HTERT RPE-1 (cell line): ENCODE data around the gene DCUN1D4.
"Not testable (repeated sequence)": the region's sequence is repeated elsewhere in the genome, so short reads cannot be mapped to it uniquely, and the experiment has no call there.

Experiments used
- in situ Hi-C: fragments of 300-500 bp; cut with MboI; formaldehyde crosslinking; loops from 4 replicates; pipeline ENCODE4 v1.14.3; 2020; ENCODE audit warnings: low sequenced_read_pairs

Gene DCUN1D4

DNA sequence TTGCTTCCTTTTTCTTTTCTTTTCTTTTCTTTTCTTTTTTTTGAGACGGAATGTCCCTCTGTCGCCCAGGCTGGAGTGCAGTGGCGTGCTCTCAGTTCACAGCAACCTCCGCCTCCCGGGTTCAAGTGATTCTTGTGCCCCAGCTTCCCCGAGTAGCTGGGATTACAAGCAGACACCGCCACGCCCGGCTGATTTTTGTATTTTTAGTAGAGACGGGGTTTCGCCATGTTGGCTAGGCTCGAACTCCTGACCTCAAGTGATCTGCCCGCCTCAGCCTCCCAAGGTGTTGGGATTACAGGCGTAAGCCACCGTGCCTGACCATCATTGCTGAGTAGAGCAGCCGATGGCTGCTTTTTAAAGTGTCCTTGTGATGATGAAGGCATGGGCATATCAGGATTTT is 50.4 kb downstream of the DCUN1D4 start:
- in situ Hi-C loops, result not testable (repeated sequence)

GRCh38 chr4:51894059-51894645 is 51.2 kb downstream of the DCUN1D4 start:
- in situ Hi-C loops, result no loop called here

DNA sequence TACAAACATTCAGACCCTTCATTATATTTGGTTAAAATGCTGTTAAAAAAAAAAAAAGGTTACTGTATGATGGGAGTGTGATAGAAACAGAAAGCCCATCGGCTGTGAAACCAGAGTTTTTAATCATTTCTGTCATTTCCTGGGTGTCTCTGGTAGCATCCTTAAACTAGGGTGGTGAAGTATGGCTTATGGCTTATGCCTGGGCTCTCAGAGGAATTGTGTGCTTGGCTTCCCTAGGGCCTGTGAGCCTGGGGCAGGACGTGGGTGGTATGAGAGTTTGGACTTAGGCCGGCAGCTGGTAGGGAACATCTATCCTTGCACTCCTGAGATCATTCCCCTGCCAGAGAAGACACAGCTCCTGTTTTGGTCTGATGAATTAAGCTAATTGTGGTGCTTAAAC is 52.2 kb downstream of the DCUN1D4 start:
- in situ Hi-C loops, result no loop called here

GRCh38 chr4:51895816-51896408 is 53.0 kb downstream of the DCUN1D4 start:
- in situ Hi-C loops, result no loop called here

- in situ Hi-C loops, result no loop called here
Observed at GRCh38 chr4:51901363-51901762, 58.4 kb downstream of the DCUN1D4 start.

DNA sequence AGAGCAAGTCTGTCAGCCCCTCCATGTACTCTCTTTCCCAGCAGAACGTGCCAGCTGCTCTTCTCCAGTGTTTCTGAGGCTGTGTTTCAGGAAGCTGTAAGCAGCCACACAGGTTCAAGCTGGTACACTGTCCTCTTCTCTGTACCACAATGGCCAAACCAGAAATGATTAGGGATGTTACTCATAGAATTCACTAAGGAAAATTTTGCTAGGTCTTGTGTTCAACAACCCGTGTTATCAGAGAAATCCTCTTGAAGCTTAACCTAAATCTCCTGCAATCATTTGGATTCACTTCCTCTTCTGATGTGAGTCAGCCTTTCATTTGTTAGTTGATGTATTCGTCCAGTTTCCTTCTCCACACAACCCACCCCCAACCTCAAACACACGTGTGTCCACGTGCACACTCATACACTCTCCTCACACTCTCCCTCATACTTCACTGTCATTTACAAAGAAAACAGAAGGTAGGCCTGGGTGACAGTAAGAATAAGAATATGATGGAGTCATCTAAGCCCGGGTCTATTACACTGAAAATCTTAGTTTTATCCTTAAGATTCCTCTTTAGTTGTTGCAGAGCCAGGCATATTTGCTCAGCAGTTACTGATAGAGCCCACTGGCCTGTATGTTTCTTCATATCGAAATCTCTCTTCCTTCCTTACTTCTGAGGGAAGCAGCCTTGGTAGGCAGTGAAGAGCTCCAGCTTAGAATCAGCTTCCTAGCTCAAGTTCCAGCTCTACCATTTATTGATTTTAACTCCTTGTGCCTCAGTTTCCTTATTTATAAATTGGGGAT is 63.4 kb downstream of the DCUN1D4 start:
- in situ Hi-C loops, result no loop called here

DNA sequence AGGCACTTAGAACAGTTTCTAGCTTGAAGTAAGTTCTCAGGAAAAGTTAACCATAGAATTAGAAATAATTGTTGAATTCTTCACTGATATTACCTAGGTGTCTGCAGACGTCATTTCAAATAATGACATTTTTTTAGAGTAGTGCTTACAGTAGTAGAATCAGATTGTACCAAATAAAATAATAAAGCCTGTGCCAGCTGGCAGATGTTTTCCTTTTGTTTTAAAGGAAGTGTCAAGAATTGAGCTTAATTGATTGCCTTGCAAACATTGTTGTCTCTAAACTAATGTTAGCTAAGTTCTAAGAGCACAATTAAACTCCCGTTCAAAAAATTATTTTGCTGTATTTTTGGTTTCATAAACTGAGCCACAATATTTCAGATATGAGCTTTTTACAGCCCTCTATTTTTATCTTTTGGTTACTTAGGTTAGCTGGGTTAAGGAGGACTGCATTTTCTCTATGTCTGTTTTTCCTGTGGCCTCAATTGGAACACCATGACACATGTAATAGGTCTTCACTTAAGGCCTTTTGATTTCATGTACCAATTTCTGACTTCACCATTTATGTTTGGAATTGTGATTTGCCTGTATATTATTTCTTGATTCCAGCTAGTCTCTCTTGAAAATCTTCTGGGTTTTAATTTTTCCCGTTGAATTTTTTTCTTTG is 64.2 kb downstream of the DCUN1D4 start:
- in situ Hi-C loops, result no loop called here

DNA sequence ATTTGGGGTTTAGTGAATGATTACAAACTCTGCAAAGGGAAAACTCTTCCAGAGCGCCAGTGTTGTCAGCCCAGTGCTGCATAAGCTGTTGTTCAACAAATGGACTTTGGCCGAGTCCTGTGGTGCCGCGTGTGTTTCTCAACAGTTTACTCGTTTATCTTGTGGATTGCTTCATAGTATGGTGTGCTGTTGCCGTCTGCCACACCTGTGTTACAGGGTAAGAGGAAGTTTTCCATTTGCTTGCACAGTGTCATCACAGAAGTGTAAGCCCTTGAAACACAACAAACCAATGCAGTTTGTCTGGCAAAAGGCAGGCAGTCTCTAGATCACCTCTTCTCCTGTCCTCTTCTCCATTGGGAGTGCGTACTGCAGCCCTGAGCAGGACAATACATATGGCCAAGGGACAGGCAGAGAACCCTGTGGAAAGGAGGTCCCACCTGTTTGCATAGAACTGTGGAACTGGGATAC is 66.3 kb downstream of the DCUN1D4 start:
- in situ Hi-C loops, result no loop called here

GRCh38 chr4:51918251-51918650 is 75.3 kb downstream of the DCUN1D4 start:
- in situ Hi-C loops, result no loop called here

- in situ Hi-C loops, result no loop called here
Observed at GRCh38 chr4:51923343-51923742, 80.4 kb downstream of the DCUN1D4 start.

DNA sequence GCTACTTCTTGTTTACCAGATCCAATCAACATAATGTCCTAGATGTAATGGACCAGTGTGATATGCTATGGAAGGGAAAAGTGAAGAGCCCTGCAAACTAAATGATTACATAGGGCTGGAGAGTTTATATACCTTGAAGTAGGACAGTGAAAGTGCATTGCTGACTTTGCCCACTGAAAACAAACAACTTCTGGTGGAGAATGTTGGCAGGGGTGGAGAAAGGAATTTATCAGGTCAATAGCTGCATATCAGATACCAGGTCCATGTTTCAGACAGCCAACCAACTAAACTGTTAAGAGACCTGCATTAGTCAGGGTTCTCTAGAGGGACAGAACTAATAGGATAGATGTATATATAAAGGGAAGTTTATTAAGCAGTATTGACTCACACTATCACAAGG is 82.4 kb downstream of the DCUN1D4 start:
- in situ Hi-C loops, result no loop called here

DNA sequence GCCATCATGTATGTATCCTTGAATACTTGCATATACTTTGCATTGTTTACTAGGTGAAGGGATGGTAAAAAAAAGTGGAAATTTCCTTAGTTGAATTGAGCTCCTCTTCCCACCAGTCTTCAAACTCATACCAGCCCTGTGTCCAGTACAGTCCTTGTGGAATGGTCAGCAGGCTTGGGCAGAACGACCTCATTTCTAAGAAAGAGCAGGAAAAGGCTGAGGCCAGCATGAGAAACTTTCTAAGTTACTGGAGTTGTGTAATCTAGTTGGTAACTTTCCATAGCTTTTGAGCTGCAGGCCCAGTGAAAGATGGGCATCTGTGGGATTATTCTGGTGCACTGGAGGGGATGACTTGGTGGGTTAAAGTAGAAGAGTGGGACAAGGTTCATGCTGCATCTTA is 87.6 kb downstream of the DCUN1D4 start:
- in situ Hi-C loops, result no loop called here

GRCh38 chr4:51931461-51931860 is 88.5 kb downstream of the DCUN1D4 start:
- in situ Hi-C loops, result no loop called here

GRCh38 chr4:51932261-51932660 is 89.3 kb downstream of the DCUN1D4 start:
- in situ Hi-C loops, result no loop called here

- in situ Hi-C loops, result no loop called here
Observed at GRCh38 chr4:51932684-51933083, 89.7 kb downstream of the DCUN1D4 start.

- in situ Hi-C loops, result not testable (repeated sequence)
Observed at GRCh38 chr4:51940460-51940859, 97.5 kb downstream of the DCUN1D4 start.

DNA sequence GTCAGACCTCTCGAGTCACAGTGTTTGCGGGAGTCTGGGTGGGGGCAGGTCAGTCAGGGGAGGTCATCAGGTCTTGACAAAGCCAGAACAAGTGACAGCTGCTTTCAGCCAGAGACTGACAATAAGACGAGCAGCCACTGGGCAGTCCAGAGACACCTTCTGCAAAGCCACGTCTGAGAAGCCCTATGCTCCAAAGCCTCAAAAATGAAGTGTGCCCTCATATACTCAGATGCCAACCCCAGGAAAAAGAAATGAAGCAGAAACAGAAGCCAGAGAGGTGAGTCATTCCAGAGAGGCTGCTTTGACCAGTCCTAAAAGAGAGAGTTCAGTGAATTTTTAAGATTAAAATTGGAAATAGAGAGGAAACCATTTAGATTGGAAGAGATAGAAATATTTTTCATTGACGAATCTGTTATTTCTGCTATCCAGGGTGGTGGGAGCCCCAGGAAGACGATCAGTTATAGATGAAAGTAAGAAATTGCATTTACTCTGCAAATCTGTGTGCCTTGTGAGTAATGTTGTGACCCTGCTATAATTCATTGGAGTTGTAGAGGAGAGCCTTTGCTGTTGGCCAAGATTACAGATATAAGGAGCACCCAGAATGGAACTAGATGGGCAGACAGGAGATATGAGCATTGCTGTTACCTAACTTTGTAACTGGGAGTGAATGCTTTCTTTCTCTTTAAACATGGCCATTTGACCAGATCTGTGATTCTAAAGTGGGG is 99.3 kb downstream of the DCUN1D4 start:
- in situ Hi-C loops, result no loop called here

DNA sequence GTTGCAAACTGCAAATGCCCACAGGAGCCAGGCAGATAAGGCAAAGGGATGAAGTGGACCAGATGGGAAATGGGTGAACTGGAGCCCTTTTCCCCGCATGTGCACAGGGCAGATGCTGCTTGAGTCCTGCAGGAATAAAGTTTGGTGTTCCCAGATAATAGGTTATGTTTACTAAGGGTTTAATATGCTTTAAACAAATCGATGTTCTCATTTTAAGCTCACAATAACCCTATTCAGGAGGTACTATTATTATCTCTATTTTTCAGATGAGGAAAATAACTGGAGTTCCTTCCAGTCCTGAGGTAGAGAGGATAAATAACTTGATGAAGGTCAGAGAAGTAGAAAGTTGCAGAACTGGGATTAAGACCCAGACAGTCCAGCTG is 99.9 kb downstream of the DCUN1D4 start:
- in situ Hi-C loops, result no loop called here

GRCh38 chr4:51943221-51943620 is 100.3 kb downstream of the DCUN1D4 start:
- in situ Hi-C loops, result no loop called here

DNA sequence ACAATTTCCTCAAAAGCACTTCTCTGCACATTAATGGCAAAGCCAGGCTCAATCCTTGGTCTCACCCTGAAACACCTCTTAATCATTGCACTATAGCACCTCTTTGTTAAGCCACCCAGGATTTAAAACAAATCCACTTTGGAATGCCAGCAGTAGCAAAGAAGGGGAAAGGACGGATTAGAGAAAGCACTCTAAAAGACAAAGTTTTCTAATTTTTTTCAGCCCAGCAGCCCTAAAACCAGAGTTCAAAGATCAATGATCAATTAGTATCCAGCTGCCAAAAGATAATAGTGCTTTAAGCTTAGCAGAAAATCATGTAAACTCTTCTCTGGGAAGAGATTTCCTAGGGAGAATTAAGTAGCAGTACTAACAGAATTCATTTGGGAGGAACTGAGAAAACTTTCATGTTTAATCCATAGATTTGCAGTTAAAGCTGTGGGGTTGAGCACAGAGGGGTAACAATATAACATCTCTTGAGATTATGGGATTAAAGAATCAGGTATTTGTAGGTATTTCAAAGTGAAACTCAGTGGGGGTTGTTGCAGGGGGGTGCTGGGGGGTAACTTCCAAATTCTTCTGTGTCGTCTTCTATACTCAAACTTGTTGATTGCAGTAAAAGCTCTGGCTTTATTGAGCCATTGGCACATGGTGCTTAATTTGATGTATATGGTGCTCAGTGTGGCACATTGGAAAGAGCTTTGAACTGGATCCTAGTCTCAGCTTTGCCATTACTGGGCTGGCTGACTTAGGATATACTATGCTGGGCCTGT is 115.4 kb downstream of the DCUN1D4 start:
- in situ Hi-C loops, result no loop called here
